GM12878 (cell line): ENCODE results near the gene CHD9. TPM values are rescaled to one million over a fixed set of nuclear protein-coding genes. Genes with fewer than 3 reads are reported as not detected.

Source experiments
- ATAC-seq: fragments of 200-7000 bp; cut with Tn5 transposase; 3 replicates; pipeline ENCODE4 v1.9.1; 2020; ENCODE audit warnings: mild to moderate bottlenecking, moderate library complexity
- BruUV-seq: library from RNA; stranded (reverse); fragments of 400-500 nt; replicated peaks from 2 replicates; lab custom pipeline; 2021; lab: Mats Ljungman, UMichigan
- CTCF ChIA-PET: fragments of 300-600 bp; sonication (Branson Sonifier 250); formaldehyde crosslinking; extraction: SDS; loops from one replicate; lab custom pipeline; 2021; ENCODE audit warnings: inconsistent platforms; lab: Yijun Ruan, JAX
- POLR2A ChIA-PET: fragments of 350-600 bp; formaldehyde crosslinking; extraction: SDS; loops from one replicate; lab custom pipeline; 2021; ENCODE audit warnings: inconsistent platforms; lab: Charles Lee
- RAD21 ChIA-PET: fragments of 300-600 bp; sonication (Branson Sonifier 250); formaldehyde crosslinking; loops from one replicate; lab custom pipeline; 2023; ENCODE audit warnings: antibody characterized with exemption; ENCODE audit not compliant: unreplicated experiment; lab: Charles Lee
- SMC1A ChIA-PET: fragments of 300-600 bp; sonication (Branson Sonifier 250); formaldehyde crosslinking; loops from one replicate; lab custom pipeline; 2023; ENCODE audit not compliant: unreplicated experiment, uncharacterized antibody; lab: Charles Lee
- DNase-seq: peaks from one replicate; pipeline ENCODE4 v3.0.0-alpha.2; 2011; ENCODE audit warnings: low read depth, low spot score
- FAIRE-seq: peaks from 3 replicates; lab custom pipeline; 2011; peaks lifted over from hg19 to GRCh38; lab: Jason Lieb, UNC
- H2AFZ ChIP-seq: 2 replicates; pipeline ENCODE4 v1.6.0; 2011; ENCODE audit warnings: low read depth, low read length, control low read depth; ENCODE audit not compliant: control insufficient read depth
- H3K27ac ChIP-seq: 2 replicates; pipeline ENCODE4 v1.5.1; 2011; ENCODE audit warnings: control low read depth; ENCODE audit not compliant: control insufficient read depth, insufficient read depth
- H3K27me3 ChIP-seq, 2 experiments: replicated peaks in 1 of 2; 2 replicates each; pipeline versions ENCODE4 v1.6.0 to v1.6.1; 2011; ENCODE audit warnings: low read length in 1 of 2; ENCODE audit not compliant: control insufficient read depth in 2 of 2, insufficient read depth in 2 of 2
- H3K36me3 ChIP-seq, 2 experiments: 2 replicates each; pipeline ENCODE4 v1.5.1; 2011; ENCODE audit warnings: low read length in 1 of 2; ENCODE audit not compliant: control insufficient read depth in 2 of 2, insufficient read depth in 2 of 2
- H3K4me1 ChIP-seq: 2 replicates; pipeline ENCODE4 v1.6.1; 2011; ENCODE audit warnings: mild to moderate bottlenecking, low read length, moderate library complexity, mixed read lengths; ENCODE audit not compliant: control insufficient read depth, insufficient read depth
- H3K4me2 ChIP-seq: 2 replicates; pipeline ENCODE4 v1.6.0; 2011; ENCODE audit warnings: control low read depth; ENCODE audit not compliant: control insufficient read depth, insufficient read depth
- H3K4me3 ChIP-seq: fragments of 200-600 bp; sonication (generic); 2 replicates; pipeline ENCODE4 v1.5.1; 2016
- H3K79me2 ChIP-seq: 2 replicates; pipeline ENCODE4 v1.6.0; 2011; ENCODE audit warnings: low read length; ENCODE audit not compliant: control insufficient read depth, insufficient read depth
- H3K9ac ChIP-seq: 2 replicates; pipeline ENCODE4 v1.8.0; 2011; ENCODE audit warnings: low read length, control low read depth, mixed read lengths; ENCODE audit not compliant: control insufficient read depth, insufficient read depth
- H3K9me3 ChIP-seq: replicated peaks from 3 replicates; pipeline ENCODE4 v1.5.1; 2011; ENCODE audit warnings: mild to moderate bottlenecking, low read length; ENCODE audit not compliant: control insufficient read depth, insufficient read depth
- H4K20me1 ChIP-seq: 2 replicates; pipeline ENCODE4 v1.6.0; 2011; ENCODE audit not compliant: control insufficient read depth, insufficient read depth
- CEBPB ChIP-seq, 2 experiments: fragments of 150-350 bp in 1 of 2; IDR thresholded peaks; 2 replicates each; pipeline ENCODE4 v1.6.1; 2012 to 2014; ENCODE audit warnings: low read depth in 2 of 2, low read length in 2 of 2, borderline replicate concordance in 1 of 2, inconsistent platforms in 1 of 2
- DPF2 ChIP-seq: fragments of 450-650 bp; IDR thresholded peaks from 2 replicates; pipeline ENCODE4 v1.6.1; 2017; ENCODE audit warnings: mild to moderate bottlenecking
- E2F4 ChIP-seq: IDR thresholded peaks from 2 replicates; pipeline ENCODE4 v1.6.1; 2012; ENCODE audit warnings: low read depth, low read length, improper control_type of control experiment
- ESRRA ChIP-seq: IDR thresholded peaks from 2 replicates; pipeline ENCODE4 v1.6.1; 2012; ENCODE audit warnings: mild to moderate bottlenecking, low read length, improper control_type of control experiment
- HDGF ChIP-seq: fragments of 450-650 bp; IDR thresholded peaks from 2 replicates; pipeline ENCODE4 v1.6.1; 2016; ENCODE audit warnings: antibody characterized with exemption
- MLLT1 ChIP-seq: fragments of 450-650 bp; IDR thresholded peaks from 2 replicates; pipeline ENCODE4 v1.6.1; 2016; ENCODE audit warnings: mild to moderate bottlenecking
- RAD21 ChIP-seq: IDR thresholded peaks from 2 replicates; pipeline ENCODE4 v1.6.1; 2011; ENCODE audit warnings: mild to moderate bottlenecking, low read depth, low read length, moderate library complexity; ENCODE audit not compliant: insufficient read depth
- RUNX3 ChIP-seq: IDR thresholded peaks from 2 replicates; pipeline ENCODE4 v1.6.1; 2012; ENCODE audit warnings: low read length, inconsistent platforms
- TAF1 ChIP-seq: IDR thresholded peaks from 2 replicates; pipeline ENCODE4 v1.6.1; 2011; ENCODE audit warnings: mild to moderate bottlenecking, low read depth, low read length, borderline replicate concordance
- TARDBP ChIP-seq: IDR thresholded peaks from 2 replicates; pipeline ENCODE4 v1.6.1; 2016; ENCODE audit warnings: borderline replicate concordance
- WRNIP1 ChIP-seq: IDR thresholded peaks from 2 replicates; pipeline ENCODE4 v1.6.1; 2011; ENCODE audit warnings: low read depth, low read length, improper control_type of control experiment, borderline replicate concordance
- YY1 ChIP-seq: IDR thresholded peaks from 2 replicates; pipeline ENCODE4 v1.6.1; 2011; ENCODE audit warnings: low read depth, mild to moderate bottlenecking, low read length
- WGBS: methylation state at CpG from one replicate; pipeline ENCODE4 v1.1.6; 2016; ENCODE audit warnings: low lambda C conversion rate; ENCODE audit not compliant: insufficient replicate concordance, insufficient coverage; ENCODE audit errors: missing lambda C conversion rate; 5-methylcytosine and 5-hydroxymethylcytosine counted together
- in situ Hi-C: fragments of 300-500 bp; cut with MboI; formaldehyde crosslinking; loops from 9 replicates; pipeline ENCODE4 v1.14.3; 2018; ENCODE audit warnings: mixed read lengths
- intact Hi-C: fragments of 100-400 bp; cut with micrococcal nuclease; formaldehyde crosslinking; loops from one replicate; pipeline ENCODE4 v1.14.2; 2022; ENCODE audit not compliant: unreplicated experiment
- polyA plus RNA-seq, 11 experiments: library from polyadenylated mRNA; depleted of rRNA in 4 of 11; unstranded in 6 of 11; stranded (reverse) in 5 of 11; fragments of >200 nt; fragmentation: Nextera tagmentation in 4 of 11; fragmentation: Illumina TruSeq in 1 of 11; extraction: Ambion mirVana in 4 of 11; extraction: Trizol in 1 of 11; gene quantifications; 1 replicate in 1 of 11; 2 replicates in 10 of 11; pipeline versions ENCODE4 v1.2.1 to v1.2.3, GENCODE V29; 2011 to 2016; ENCODE audit warnings: inconsistent platforms in 2 of 11, missing spikeins in 2 of 11, low read depth in 1 of 11
- total RNA-seq, 4 experiments: library from RNA; depleted of rRNA in 3 of 4; stranded (reverse); fragments of >200 nt in 3 of 4; fragmentation: Illumina TruSeq in 1 of 4; extraction: Trizol in 1 of 4; gene quantifications; 2 replicates each; pipeline versions ENCODE4 v1.2.1 to v1.2.3, GENCODE V29; 2013 to 2021
- TF ChIP-seq, protein P1 (sequence below): fragments of 450-650 bp; IDR thresholded peaks from 2 replicates; pipeline ENCODE4 v1.6.1; 2017; ENCODE audit warnings: mild to moderate bottlenecking, moderate library complexity
- TF ChIP-seq, protein P2 (sequence below): IDR thresholded peaks from 2 replicates; pipeline ENCODE4 v1.6.1; 2012; ENCODE audit warnings: low read length, inconsistent platforms

Gene CHD9
- total and polyA plus RNA-seq, 10 of the 15 experiments (the other 5 are each of a cell fraction or from before 2014, with no cell fraction given), result 29.2 to 95.7 (median 54.3) TPM

DNA sequence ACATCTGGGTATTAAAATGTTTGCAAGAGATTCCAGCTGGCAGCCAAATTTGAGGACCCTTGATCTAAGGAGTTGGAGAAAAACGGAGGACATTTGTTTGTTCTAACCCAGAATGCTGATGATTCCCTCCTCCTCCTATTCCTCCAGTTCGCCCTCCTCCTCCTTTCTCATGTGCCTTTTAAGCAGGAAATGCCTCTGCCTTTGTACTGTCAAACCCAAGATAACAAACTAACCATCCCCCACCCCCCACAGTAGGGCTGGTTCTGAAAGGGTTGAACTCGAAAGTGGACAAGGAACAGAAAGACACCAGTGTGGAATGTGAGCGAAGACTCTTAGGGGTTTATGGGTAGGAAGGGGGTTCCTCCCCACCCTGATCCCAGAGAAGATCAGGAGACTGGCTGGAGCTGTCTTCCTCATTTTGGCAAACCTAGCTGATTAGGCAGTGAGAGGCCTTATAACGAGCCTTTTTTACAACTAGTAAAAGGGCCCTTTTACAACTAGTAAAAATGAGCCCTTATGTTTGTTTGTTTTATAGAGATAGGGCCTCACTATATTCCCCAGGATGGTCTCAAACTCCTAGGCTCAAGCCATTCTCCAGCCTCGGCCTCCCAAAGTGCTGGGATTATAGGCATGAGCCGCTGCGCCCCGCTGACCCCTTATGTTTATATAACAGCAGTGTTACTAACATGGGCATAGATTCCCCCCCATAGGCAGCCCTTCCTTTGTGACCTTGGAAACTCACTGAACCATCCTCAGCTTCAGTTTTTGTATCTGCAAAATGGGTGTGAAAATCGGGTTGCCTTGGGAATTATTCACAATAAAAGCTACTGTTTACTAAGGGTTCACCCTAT is 975 bp downstream of the CHD9 start:
- POLR2A ChIA-PET, result interaction anchor here (0.8 to 12.5 kb wide), 10 partner anchors 9 to 164 kb away, joined by 3 to 142 read pairs (median 5); no protein-coding TSS in a partner anchor
- Histone ChIP-seq H3K27ac (peak overlapping the region; percentile 74), H3K9ac (peak overlapping the region; percentile 68), H3K27me3 (no peaks in the 10 kb centered on the region), H3K36me3 (no peaks in the 10 kb centered on the region), H4K20me1 (no peaks in the 10 kb centered on the region), H2AFZ (peak overlapping the region; percentile 58), H3K9me3 (no peaks in the 10 kb centered on the region), H3K4me2 (peak overlapping the region; percentile 90), H3K4me1 (peaks cover 27% of the 10 kb centered on the region), H3K79me2 (peaks cover 56% of the 10 kb centered on the region), H3K4me3 (peak overlapping the region; percentile 94)
- no peak for FAIRE-seq
- peak; percentile 8 for ATAC-seq
- intact Hi-C loops (loop anchor here (1.0 to 10.0 kb wide), 4 partner anchors 57 to 229 kb away; no protein-coding TSS in a partner anchor), in situ Hi-C loops (loop anchor here (5.0 kb wide), 1 partner anchor 462 kb away; no protein-coding TSS in a partner anchor)
- DNase-seq, result no peak
- SMC1A ChIA-PET, result interaction anchor here (0.7 to 19.1 kb wide), 27 partner anchors 8 to 451 kb away, joined by 3 to 270 read pairs (median 5); no protein-coding TSS in a partner anchor
- CTCF ChIA-PET, result interaction anchor here (0.7 to 4.9 kb wide), 28 partner anchors 11 to 495 kb away, joined by 3 to 70 read pairs (median 6); no protein-coding TSS in a partner anchor
- TSS peak; percentile 55 for BruUV-seq
- WGBS, result 40% methylated on average over 9 of the region's 10 CpGs
- RAD21 ChIA-PET, result interaction anchor here (0.9 to 7.4 kb wide), 23 partner anchors 8 to 449 kb away, joined by 3 to 107 read pairs (median 10); no protein-coding TSS in a partner anchor
- TF ChIP-seq, protein P1, sequence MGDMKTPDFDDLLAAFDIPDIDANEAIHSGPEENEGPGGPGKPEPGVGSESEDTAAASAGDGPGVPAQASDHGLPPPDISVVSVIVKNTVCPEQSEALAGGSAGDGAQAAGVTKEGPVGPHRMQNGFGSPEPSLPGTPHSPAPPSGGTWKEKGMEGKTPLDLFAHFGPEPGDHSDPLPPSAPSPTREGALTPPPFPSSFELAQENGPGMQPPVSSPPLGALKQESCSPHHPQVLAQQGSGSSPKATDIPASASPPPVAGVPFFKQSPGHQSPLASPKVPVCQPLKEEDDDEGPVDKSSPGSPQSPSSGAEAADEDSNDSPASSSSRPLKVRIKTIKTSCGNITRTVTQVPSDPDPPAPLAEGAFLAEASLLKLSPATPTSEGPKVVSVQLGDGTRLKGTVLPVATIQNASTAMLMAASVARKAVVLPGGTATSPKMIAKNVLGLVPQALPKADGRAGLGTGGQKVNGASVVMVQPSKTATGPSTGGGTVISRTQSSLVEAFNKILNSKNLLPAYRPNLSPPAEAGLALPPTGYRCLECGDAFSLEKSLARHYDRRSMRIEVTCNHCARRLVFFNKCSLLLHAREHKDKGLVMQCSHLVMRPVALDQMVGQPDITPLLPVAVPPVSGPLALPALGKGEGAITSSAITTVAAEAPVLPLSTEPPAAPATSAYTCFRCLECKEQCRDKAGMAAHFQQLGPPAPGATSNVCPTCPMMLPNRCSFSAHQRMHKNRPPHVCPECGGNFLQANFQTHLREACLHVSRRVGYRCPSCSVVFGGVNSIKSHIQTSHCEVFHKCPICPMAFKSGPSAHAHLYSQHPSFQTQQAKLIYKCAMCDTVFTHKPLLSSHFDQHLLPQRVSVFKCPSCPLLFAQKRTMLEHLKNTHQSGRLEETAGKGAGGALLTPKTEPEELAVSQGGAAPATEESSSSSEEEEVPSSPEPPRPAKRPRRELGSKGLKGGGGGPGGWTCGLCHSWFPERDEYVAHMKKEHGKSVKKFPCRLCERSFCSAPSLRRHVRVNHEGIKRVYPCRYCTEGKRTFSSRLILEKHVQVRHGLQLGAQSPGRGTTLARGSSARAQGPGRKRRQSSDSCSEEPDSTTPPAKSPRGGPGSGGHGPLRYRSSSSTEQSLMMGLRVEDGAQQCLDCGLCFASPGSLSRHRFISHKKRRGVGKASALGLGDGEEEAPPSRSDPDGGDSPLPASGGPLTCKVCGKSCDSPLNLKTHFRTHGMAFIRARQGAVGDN, result 0 out of 2 replicates have a peak, but pooled peaks have one; percentile 10
- TF ChIP-seq CEBPB (IDR thresholded peaks at IDR 0.05; ENCODE audit: borderline replicate concordance in 1 of 2, low read depth in 2 of 2, low read length in 2 of 2) (no peak), HDGF (no peak), TARDBP (no peak), RAD21 (peak; percentile 22; the same call in 1 of the 2 replicates), E2F4 (no peak), ESRRA (peak; percentile 44; the same call in 1 of the 2 replicates), MLLT1 (peak; percentile 90), DPF2 (peak; percentile 29), RUNX3 (peak; percentile 46; the same call in 1 of the 2 replicates), TAF1 (peak; percentile 22; the same call in 1 of the 2 replicates), WRNIP1 (0 out of 2 replicates have a peak, but pooled peaks have one; percentile 84), YY1 (no peak)
- TF ChIP-seq, protein P2, sequence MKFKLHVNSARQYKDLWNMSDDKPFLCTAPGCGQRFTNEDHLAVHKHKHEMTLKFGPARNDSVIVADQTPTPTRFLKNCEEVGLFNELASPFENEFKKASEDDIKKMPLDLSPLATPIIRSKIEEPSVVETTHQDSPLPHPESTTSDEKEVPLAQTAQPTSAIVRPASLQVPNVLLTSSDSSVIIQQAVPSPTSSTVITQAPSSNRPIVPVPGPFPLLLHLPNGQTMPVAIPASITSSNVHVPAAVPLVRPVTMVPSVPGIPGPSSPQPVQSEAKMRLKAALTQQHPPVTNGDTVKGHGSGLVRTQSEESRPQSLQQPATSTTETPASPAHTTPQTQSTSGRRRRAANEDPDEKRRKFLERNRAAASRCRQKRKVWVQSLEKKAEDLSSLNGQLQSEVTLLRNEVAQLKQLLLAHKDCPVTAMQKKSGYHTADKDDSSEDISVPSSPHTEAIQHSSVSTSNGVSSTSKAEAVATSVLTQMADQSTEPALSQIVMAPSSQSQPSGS, result no peak
